ENCODE data around the gene NOS1AP. TPM values are rescaled to one million over a fixed set of nuclear protein-coding genes. Genes with fewer than 3 reads are reported as not detected.

The NOS1AP gene
- total and polyA plus RNA-seq, 2 donors from 2014 or later: 0.47 to 10.7 TPM

GRCh38 chr1:162271972-162272371 is 202.5 kb downstream of the NOS1AP start:
- Histone ChIP-seq H3K9me3 (ENCODE audit: control insufficient read depth in 2 of 3, insufficient read depth in 1 of 3, low read length in 3 of 3) (no peaks in the 10 kb centered on the region), H3K4me1 (ENCODE audit: control insufficient read depth in 2 of 3, insufficient read depth in 2 of 3, low read depth in 1 of 3, low read length in 3 of 3) (no peaks in the 10 kb centered on the region), H3K27me3 (ENCODE audit: control insufficient read depth, insufficient read depth, low read length) (no peaks in the 10 kb centered on the region), H3K36me3 (ENCODE audit: control insufficient read depth in 2 of 3, insufficient read depth in 3 of 3, low read length in 3 of 3) (no peaks in the 10 kb centered on the region), H3K4me3 (ENCODE audit: low read length in 3 of 3) (no peak overlapping the region), H3K27ac (ENCODE audit: low read depth in 2 of 2, low read length in 2 of 2) (no peak overlapping the region), H3K9ac (ENCODE audit: low read length in 3 of 3) (no peak overlapping the region)
- no peak for FAIRE-seq
- intact Hi-C loops (cut with DNase I): no loop called here
- no peak for TF ChIP-seq CTCF (IDR thresholded peaks at IDR 0.05; ENCODE audit: borderline replicate concordance, extremely low read depth, insufficient read depth)
- no peak for DNase-seq

GRCh38 chr1:162272419-162272818 is 202.9 kb downstream of the NOS1AP start:
- H3K27me3 ChIP-seq (ENCODE audit: control insufficient read depth, insufficient read depth, low read length): no peaks in the 10 kb centered on the region
- FAIRE-seq: no peak
- H3K4me3 ChIP-seq (ENCODE audit: low read length in 3 of 3): no peak overlapping the region
- H3K9me3 ChIP-seq (ENCODE audit: control insufficient read depth in 2 of 3, insufficient read depth in 1 of 3, low read length in 3 of 3): no peaks in the 10 kb centered on the region
- H3K9ac ChIP-seq (ENCODE audit: low read length in 3 of 3): no peak overlapping the region
- intact Hi-C loops (cut with DNase I): no loop called here
- no peak for DNase-seq
- no peaks in the 10 kb centered on the region for H3K36me3 ChIP-seq (ENCODE audit: control insufficient read depth in 2 of 3, insufficient read depth in 3 of 3, low read length in 3 of 3)
- H3K27ac ChIP-seq (ENCODE audit: low read depth in 2 of 2, low read length in 2 of 2): no peak overlapping the region
- TF ChIP-seq CTCF (IDR thresholded peaks at IDR 0.05; ENCODE audit: borderline replicate concordance, extremely low read depth, insufficient read depth): no peak
- H3K4me1 ChIP-seq (ENCODE audit: control insufficient read depth in 2 of 3, insufficient read depth in 2 of 3, low read depth in 1 of 3, low read length in 3 of 3): no peaks in the 10 kb centered on the region

- Histone ChIP-seq H3K9ac (ENCODE audit: low read length in 3 of 3) (no peak overlapping the region), H3K9me3 (ENCODE audit: control insufficient read depth in 2 of 3, insufficient read depth in 1 of 3, low read length in 3 of 3) (no peaks in the 10 kb centered on the region), H3K36me3 (ENCODE audit: control insufficient read depth in 2 of 3, insufficient read depth in 3 of 3, low read length in 3 of 3) (no peaks in the 10 kb centered on the region), H3K4me3 (ENCODE audit: low read length in 3 of 3) (no peak overlapping the region), H3K4me1 (ENCODE audit: control insufficient read depth in 2 of 3, insufficient read depth in 2 of 3, low read depth in 1 of 3, low read length in 3 of 3) (no peaks in the 10 kb centered on the region), H3K27ac (ENCODE audit: low read depth in 2 of 2, low read length in 2 of 2) (no peak overlapping the region), H3K27me3 (ENCODE audit: control insufficient read depth, insufficient read depth, low read length) (no peaks in the 10 kb centered on the region)
- FAIRE-seq: no peak
- intact Hi-C loops (cut with DNase I): no loop called here
- no peak for TF ChIP-seq CTCF (IDR thresholded peaks at IDR 0.05; ENCODE audit: borderline replicate concordance, extremely low read depth, insufficient read depth)
- DNase-seq: no peak
Observed at GRCh38 chr1:162275622-162276175, 206.2 kb downstream of the NOS1AP start.

GRCh38 chr1:162276493-162276892 is 207.0 kb downstream of the NOS1AP start:
- no peak overlapping the region for H3K9ac ChIP-seq (ENCODE audit: low read length in 3 of 3)
- intact Hi-C loops (cut with DNase I): no loop called here
- peak in 1 of 5 donors; percentile 27 for DNase-seq
- H3K9me3 ChIP-seq (ENCODE audit: control insufficient read depth in 2 of 3, insufficient read depth in 1 of 3, low read length in 3 of 3): no peaks in the 10 kb centered on the region
- no peaks in the 10 kb centered on the region for H3K27me3 ChIP-seq (ENCODE audit: control insufficient read depth, insufficient read depth, low read length)
- no peak overlapping the region for H3K4me3 ChIP-seq (ENCODE audit: low read length in 3 of 3)
- peak; percentile 41 for TF ChIP-seq CTCF (IDR thresholded peaks at IDR 0.05; ENCODE audit: borderline replicate concordance, extremely low read depth, insufficient read depth)
- H3K36me3 ChIP-seq (ENCODE audit: control insufficient read depth in 2 of 3, insufficient read depth in 3 of 3, low read length in 3 of 3): no peaks in the 10 kb centered on the region
- H3K4me1 ChIP-seq (ENCODE audit: control insufficient read depth in 2 of 3, insufficient read depth in 2 of 3, low read depth in 1 of 3, low read length in 3 of 3): no peaks in the 10 kb centered on the region
- no peak overlapping the region for H3K27ac ChIP-seq (ENCODE audit: low read depth in 2 of 2, low read length in 2 of 2)
- FAIRE-seq: no peak
